Measurements from ENCODE around the gene PNPT1.

DNA sequence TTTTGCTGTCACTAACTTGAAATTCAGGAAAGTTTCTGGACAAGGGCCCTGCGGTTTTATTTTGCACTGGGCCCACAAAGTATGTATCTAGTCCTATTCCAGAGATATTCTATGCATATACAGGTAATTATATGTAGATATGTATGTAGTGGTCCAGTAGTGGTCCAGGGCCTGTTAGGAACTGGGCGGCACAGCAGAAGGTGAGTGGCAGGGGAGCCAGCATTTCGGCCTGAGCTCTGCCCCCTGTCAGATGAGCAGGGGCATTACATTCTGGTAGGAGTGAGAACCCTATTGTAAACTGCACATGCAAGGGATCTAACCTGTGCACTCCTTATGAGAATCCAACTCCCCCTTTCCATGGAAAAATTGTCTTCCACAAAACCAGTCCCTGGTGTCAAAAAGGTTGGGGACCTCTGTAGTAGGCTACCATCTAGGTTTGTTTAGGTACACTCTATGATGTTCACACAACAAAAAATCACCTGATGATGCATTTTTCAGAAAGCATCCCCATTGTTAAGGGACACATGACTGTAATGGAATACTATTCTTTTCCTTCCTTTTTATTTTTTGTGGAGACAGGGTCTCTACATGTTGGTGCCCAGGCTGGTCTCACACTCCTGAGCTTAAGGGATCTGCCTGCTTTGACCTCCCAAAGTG lies 73.4 kb downstream of the PNPT1 start:
- TF ChIP-seq, protein P1, sequence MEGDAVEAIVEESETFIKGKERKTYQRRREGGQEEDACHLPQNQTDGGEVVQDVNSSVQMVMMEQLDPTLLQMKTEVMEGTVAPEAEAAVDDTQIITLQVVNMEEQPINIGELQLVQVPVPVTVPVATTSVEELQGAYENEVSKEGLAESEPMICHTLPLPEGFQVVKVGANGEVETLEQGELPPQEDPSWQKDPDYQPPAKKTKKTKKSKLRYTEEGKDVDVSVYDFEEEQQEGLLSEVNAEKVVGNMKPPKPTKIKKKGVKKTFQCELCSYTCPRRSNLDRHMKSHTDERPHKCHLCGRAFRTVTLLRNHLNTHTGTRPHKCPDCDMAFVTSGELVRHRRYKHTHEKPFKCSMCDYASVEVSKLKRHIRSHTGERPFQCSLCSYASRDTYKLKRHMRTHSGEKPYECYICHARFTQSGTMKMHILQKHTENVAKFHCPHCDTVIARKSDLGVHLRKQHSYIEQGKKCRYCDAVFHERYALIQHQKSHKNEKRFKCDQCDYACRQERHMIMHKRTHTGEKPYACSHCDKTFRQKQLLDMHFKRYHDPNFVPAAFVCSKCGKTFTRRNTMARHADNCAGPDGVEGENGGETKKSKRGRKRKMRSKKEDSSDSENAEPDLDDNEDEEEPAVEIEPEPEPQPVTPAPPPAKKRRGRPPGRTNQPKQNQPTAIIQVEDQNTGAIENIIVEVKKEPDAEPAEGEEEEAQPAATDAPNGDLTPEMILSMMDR (IDR thresholded peaks at IDR 0.05): peak; percentile 41
- TF ChIP-seq ZFP36 (IDR thresholded peaks at IDR 0.05; ENCODE audit: borderline replicate concordance, partially characterized antibody) (no peak), MYC (IDR thresholded peaks at IDR 0.05; ENCODE audit: borderline replicate concordance, low read length) (no peak), RNF2 (IDR thresholded peaks at IDR 0.05; ENCODE audit: borderline replicate concordance, low read depth) (no peak), NFE2L2 (conservative IDR thresholded peaks at IDR 0.05; ENCODE audit: low read length) (no peak), FOSL2 (IDR thresholded peaks at IDR 0.05) (no peak), FOSL2 (CRISPR knock-in tag; IDR thresholded peaks at IDR 0.05) (no peak), RAD21 (conservative IDR thresholded peaks at IDR 0.05 in 1 of 2, IDR thresholded peaks at IDR 0.05 in 1 of 2) (0 out of 5 replicates have a peak, but pooled peaks have one; percentile 15 to 30)
- TF ChIP-seq, protein P2, sequence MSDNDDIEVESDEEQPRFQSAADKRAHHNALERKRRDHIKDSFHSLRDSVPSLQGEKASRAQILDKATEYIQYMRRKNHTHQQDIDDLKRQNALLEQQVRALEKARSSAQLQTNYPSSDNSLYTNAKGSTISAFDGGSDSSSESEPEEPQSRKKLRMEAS (IDR thresholded peaks at IDR 0.05): no peak

Data from A549 (cell line).